Fibroblast of skin of abdomen (primary cell): ENCODE results near the gene DKKL1.

ENCODE experiments used
- DNase-seq: peaks from one replicate; pipeline ENCODE4 v3.0.0-alpha.2; 2013

Gene DKKL1

DNA sequence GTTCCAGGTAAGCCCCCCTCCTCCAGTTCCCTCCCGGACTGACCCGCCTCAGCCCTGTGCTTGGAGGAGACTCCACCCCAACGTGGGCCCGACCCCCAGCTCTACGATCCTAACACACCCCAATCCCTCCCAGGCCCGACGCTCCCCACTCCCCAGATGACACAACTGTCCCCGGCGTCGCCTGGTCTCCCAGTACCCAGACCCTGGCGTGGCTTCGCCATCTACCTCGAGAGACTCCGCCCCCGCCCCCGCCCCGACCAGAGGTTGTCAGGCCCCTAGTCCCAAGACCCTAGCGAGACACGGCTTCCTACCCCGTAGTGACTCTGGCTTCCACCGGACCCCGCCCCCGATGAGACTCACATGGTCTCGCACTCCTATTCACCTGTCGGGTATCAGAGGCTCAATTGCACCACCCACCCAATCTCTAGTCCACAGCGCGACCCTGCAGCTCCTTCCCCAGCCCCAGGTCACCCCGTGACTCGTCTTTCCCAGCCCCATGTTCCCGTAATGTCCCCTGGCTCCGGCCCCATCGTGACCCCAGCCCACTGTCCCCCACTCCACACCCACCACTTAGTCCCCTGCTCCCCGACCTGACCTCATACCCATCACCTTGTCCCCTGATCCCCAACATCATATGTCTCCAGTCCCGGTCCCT is 25.5 kb upstream of the DKKL1 start:
- no peak for DNase-seq

DNA sequence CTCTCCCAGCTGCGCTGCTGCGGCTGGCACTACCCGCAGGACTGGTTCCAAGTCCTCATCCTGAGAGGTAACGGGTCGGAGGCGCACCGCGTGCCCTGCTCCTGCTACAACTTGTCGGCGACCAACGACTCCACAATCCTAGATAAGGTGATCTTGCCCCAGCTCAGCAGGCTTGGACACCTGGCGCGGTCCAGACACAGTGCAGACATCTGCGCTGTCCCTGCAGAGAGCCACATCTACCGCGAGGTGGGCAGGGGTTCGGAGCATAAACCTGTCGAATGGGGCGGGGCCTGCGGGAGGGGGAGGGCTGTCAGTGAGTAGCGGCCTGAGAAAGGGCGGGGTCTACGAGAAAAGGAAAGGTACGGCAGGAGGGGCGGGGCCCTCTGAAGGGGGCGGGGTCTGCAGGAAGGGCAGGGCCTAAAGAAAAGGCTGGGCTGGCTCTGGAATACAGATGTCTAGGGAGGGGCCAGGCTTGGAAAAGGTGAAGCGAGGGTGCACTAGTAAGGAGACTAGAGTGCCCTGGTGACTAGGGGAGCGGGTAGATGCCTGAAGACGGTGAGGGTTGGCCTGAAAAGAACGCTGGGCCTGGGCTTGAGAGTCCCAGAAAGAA is 24.9 kb upstream of the DKKL1 start:
- no peak for DNase-seq

DNA sequence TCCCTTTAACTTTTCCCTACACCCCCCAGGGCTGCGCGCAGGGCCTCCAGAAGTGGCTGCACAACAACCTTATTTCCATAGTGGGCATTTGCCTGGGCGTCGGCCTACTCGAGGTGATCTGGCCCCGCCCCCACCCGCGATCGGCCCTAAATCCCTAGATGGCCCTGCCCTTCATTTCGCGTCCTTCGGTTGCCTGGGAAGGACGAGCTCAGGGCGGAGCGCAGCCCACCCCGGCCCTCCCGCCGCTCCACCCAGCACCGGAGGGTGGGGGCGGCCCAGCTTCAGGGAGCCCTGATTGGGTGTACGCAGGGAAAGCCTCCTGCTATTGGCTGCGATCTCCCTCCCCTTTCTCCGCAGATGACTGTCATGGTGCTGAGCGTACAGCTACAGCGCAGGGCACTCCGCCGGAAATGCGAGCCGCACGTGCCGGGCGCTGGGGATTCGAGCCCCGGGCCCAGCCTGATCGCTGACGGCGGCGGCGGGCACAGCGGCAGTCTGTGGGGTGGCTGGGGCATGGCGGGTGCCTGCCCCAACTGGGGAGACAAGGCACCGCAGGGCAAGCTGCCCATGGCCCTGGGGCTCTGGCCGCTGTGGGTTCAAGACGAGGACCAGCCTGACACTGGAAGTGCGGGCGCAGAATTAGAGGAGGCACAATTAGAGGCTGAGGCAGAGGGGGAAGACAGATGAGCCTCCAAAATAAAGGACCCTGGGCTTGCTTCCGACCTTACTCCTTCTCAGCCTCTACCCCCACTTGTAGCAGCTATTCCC is 24.2 kb upstream of the DKKL1 start:
- peak; percentile 87 for DNase-seq

DNA sequence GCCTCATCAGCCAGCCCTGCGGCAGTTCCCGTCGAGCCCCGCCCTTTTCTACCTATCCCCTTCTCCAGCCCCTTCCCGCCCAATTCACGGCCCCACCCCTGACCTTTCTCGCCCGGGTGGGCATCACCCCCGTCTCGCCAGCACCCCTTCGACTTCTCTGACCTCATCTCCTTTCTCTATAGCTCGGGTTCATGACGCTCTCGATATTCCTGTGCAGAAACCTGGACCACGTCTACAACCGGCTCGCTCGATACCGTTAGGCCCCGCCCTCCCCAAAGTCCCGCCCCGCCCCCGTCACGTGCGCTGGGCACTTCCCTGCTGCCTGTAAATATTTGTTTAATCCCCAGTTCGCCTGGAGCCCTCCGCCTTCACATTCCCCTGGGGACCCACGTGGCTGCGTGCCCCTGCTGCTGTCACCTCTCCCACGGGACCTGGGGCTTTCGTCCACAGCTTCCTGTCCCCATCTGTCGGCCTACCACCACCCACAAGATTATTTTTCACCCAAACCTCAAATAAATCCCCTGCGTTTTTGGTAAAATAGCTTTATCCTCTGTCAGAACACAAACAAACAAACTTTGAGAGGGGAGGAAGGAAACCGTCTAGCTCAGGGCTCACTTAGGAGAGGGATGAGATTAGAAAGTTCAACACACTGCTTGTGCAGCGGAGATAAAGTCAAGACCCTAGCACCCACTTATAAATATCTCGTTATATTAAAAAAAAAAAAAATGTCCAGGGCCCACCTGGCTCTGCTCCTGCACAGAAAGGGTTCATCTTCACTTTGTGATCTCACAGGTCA is 23.4 kb upstream of the DKKL1 start:
- DNase-seq: no peak

DNA sequence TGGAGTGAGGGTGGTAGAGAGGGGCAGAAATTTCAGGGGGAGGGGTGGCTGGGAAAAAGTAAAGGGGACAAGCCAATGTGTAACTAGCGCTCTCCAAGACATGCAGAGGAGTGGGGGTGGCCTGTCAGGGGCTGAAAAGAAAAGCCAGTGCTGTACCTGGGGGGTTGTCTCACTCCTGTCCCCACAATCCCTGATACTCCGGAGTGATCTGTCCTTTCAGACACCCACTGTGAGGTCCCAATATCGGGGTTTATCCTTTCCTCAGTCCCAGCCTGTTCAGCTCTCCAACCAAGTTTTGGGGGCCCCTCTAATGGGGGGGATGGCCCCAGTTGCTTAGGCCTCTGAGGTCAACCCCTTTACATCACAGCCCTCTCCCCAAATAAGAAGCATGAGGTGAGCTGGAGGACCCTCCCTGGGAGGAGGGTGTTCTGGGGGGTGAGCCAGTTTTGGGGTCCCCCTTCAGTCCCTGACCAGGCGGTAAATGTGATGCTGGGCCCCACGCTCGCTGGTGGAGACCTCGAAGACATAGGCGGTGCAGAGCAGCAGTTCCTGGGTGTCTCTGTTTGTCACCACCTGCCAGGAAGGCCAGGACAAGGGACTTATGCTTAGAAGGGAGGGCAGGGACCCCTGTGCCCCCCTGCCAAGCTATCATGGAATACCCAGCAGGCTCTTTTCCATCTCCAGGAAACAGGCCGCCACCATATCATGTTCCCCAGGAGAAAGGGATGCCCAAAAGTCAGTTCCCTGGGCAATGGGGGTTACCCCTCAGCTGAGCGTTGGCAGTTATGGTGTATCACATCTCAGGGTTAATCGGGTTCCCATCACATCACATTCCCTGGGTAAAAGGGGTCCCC is 22.6 kb upstream of the DKKL1 start:
- DNase-seq: no peak

DNA sequence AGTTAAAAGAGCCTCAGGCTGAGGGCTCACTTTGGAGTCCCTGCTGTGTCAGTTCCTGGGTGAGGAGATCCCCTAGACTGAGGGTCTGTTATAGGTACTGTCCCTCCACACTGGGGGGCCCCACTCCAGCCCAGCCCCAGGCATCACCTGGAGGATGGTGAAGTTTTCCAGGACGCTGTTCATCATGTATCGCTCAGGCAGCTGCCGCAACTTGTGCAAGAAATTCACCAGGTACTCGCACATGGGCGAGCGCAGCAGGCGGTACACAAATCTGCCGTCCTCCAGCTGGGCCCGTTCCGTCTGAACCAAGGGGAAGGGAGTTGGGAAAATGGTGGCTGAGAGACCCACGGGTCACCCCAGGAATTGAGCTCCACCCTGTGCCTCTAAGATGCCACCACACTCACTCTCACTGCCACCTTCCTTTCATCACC is 21.4 kb upstream of the DKKL1 start:
- DNase-seq: no peak

DNA sequence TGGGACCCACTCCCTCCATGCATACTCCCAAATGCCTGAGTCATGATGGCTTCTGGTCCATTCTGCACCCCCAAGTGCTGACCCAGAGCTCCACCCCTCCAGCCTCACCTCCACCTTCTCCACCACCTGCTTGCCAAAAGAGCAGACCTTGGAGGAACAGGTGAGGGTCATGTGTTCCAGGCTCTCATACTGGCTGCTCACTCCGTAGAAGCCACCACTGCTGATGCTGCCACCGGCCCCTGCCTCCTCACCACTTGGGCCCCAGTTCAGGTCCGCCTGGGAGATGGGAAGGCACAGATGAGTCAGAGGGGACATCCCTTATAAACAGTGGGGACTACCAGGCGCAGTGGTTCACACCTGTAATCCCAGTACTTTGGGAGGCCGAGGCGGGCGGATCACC is 20.6 kb upstream of the DKKL1 start:
- no peak for DNase-seq

DNA sequence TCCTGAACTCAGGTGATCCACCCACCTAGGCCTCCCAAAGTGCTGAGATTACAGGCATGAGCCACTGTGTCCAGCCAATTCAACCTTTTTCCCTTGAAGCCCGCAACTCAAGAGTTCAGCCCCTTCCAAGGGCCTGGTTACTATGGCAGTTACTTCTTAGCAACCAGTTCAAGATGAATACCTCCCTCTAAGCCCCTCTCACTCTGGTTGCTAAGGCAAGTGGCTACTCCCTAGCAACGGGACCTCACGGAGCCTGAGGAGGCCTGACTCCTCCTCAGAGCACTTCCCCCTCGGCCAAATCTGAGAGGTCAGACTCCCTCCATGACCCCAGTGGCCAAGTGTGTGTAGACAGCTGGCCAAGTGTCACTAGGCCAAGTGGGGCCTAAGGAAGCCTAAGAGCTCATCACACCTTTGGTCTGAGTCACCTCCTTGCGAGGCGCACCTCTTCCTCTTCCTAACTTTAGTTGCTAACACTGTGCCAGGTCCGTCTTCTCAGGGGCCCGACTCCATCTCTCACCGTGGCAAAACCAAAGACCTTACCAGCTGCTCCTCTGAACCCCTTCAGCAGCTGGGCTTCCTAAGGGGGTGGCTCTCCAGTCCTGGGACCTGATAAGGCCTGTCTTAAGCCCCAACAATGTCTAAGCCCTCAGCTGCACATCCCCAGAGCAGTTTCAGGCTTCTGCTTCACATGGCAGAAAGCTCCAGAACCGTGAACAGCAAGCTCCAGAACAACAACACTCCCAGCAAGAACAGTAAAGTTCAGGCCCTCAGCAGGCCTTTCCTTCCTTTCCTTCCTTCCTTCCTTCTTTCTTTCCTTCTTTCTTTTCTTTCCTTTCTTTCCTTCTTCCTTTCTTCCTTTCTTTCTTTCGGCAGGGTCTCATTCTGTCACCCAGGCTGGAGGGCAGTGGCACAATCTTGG is 18.9 kb upstream of the DKKL1 start:
- no peak for DNase-seq

DNA sequence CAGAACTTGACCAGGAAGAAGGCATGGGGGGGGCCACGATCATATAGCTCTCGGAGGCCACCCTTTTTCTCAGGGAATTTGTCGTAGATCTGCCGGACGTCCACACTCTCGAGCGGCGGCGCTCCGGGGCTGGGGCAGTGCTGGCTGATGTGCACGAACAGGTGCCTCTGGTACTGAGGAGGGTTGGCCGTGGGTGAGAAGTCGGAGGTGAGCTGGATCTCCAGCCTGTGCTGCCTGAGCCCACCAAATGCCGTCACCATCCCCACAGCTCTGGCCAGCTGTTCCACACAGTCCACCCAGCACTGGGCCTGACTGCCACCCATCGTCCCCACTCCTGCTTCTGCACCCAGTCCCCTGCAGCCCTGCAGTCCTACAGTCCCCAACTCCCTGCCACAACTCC is 16.5 kb upstream of the DKKL1 start:
- DNase-seq: no peak

DNA sequence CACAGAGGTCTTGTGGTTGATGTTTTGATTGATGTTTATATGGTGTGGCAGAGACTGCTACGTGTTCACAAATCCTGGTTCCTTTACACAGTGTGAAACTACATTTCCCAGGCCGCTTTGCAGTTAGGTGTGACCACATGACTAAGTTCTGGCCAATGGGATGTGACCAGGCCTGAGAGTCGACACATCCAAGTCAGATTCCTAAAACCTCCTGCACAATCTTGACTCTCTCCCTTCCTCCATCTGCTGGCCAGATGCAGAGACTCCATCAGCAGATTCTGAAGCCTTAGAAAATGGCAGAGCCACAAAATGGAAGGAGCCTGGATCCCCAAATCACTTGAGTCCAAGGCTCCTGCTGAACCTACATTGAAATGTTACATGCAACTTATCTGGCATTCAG is 15.8 kb upstream of the DKKL1 start:
- peak; percentile 75 for DNase-seq

DNA sequence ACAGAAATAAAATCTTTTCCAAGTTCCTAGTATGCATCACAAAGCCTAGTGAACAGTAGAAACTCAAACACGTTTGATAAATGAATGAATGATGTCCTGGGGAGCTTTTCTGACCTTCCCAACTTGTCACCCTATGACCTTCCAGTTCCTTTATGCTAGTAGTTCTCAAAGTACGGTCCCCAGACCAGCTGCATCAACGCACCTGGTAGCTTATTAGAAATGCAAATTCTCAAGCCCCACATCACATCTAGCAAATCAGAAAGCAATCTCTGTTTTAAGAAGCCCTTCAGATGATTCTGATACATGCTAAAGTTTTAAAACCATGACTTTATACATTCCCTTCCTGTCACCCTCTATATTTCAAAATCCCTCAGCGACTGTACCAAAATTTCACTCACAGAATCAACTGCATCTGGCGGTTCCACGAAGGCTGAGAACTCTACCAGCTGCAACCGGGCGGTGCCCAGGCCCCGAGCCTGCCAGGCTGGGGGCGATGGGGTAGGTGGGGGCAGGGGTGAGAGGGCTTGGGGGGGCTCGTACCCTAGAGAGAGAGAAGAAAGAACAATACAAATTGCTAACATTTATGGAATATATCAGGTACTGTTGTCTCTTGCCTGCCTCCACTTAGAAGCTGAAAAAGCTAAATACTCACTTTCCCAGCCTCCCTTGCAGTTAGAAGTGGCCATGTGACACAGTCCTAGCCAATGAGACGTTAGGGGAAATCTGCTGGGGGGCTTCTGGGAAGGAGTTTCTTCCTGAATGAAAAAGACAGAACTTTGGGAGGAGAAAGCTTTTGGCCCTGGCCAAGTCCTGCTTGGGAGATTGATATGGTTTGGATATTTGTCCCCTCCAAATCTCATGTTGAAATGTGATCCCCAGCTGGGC is 15.1 kb upstream of the DKKL1 start:
- DNase-seq: no peak

DNA sequence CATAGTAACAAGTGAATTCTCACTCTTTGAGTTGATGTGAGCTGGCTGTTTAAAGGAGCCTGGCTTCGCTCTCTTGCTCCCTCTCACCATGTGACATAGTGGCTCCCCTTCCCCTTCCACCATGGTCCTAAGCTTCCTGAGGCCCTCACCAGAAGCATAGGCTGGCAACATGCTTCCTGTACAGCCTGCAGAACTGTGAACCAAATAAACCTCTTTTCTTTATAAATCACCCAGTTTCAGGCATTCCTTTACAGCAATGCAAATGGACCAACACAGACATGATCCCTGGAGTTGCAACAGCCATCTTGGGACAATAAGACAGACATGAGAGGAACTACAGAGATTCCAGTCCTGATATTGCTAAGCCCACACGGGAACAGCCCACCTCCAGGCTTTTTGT is 14.1 kb upstream of the DKKL1 start:
- no peak for DNase-seq

DNA sequence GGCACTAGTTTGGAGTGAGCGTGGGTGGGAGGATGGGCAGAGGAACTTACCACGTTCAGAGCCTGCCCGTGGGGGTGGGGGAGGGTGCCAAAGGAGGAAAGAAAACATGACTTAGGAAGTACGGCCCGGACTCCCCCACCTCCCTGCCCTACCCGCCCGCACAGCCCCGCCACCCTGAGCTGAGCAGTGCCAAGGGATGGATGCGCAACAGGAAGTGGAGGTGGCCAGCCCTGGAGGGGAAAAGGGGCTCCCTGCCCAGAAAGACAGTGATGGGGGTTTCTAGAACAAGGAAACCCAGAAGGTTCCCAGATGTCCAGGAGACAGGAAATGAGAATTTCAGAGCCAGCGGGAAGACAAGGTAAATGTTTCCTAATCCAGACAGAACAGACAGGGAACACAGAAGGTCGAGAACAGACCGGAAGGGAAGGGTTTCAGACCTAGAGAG is 7.7 kb upstream of the DKKL1 start:
- peak; percentile 52 for DNase-seq

DNA sequence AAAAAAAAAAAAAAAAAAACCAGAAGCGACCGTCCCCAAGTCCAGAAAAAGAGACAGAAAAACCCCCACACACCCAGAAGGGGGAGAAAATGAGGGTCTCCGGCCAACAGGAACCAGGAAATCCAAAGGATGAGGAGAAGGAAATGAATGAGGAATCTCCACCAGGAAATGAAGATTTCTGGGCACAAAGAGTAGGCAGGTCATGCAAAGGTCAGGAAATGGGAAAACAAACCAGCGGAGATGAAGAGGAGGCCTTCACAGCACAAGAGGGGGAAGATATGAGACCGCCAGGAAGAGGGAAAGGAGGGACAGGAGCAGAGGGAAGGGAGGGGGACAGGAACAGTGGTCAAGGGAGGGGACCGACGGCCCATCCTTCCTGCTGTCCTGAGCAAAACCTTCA is 7.3 kb upstream of the DKKL1 start:
- DNase-seq: no peak

DNA sequence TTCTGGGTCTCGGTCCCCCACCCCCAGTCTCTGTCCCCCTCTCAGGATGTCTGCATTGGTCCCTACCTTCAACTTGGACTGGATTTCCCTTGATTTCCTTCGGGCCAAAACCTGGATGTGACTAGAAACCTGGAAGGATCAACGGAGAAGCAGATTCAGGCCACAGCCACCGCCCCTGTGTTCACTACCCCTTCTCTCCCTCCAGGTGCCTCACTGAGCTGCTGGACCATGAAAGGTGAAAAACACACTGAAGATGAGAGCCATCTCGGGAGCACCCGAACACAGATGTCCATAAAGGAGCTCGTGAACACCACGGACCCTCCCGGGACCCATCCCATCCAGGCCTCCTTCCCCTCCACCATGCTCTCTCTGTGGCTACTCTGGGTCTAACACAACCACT is 6.5 kb upstream of the DKKL1 start:
- no peak for DNase-seq

DNA sequence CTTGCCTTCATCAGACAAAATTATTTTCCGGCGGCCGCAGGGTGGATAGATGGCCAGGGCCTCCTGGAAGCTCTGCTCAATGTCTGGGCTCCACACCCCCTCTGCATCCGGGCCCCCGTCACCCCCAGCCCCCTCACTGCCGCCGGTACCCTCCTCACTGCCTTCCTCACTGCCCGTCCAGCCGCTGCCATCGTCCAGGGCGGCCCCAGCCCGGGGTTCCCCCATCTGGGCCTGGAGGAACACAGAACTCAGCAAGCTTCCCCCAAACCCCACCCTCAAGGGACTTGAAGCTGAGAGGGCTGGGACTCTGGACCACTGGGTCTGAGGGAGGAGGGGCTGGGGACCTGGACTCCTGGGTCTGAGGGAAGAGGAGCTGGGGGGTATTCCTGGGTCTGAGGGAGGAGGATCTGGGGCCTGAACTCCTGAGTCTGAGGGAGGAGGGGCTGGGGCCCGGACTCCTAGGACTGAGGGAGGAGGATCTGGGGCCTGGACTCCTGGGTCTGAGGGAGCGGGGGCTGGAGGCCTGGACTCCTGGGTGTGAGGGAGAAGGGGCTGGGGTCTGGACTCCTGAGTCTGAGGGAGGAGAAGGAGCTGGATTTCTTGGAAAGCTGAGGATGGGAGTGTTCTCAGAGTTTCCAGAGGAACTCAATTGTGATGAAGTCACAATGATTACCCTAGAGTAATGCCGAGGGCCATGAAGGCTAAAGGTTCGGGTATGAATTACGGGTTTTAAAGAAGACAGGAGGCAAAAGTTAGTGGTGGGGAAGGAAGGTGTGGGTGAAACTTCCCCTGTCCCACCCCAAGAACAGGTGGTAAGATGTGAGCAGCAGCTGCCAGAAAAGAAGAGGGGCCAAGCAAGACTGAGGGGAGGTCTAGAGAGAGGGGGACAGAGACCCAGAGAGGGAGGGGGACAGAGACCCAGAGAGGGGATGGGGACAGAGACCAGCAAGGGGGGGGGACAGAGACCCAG is 3.5 kb upstream of the DKKL1 start:
- DNase-seq: no peak

DNA sequence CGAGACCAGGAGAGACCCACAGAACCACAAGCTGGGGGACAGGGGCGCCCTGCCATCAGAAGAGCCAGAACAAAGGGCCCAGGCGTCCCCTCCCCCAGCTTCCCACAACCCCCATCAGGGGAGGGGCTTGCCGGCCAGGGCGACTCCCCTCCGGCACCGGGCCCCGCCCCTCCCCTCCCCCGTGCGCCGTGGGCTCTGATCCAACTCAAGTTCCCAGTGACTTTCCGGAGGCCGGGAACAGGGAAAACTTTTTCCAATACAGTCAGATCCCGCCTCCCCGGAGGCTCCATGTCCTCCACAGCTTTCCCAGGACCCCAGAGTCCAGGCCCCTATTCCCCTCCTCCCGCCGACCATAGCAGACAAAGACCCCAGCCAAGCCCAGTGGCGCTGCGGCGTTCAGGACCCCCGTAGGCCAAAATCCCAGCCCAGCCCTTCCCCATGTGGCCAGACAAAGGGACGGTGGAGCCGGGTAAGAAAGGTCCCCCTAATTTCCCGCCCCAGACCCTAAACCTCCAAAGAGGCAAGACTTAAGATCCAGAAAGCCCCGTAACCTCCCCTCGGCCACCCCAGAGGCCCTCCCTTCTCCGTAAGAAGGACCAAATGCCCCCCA is 2.1 kb upstream of the DKKL1 start:
- peak; percentile 92 for DNase-seq
